ENCODE measurements around the gene ACTA1.
"Not testable (repeated sequence)": the region's sequence is repeated elsewhere in the genome, so short reads cannot be mapped to it uniquely, and the experiment has no call there.

The ACTA1 gene

DNA sequence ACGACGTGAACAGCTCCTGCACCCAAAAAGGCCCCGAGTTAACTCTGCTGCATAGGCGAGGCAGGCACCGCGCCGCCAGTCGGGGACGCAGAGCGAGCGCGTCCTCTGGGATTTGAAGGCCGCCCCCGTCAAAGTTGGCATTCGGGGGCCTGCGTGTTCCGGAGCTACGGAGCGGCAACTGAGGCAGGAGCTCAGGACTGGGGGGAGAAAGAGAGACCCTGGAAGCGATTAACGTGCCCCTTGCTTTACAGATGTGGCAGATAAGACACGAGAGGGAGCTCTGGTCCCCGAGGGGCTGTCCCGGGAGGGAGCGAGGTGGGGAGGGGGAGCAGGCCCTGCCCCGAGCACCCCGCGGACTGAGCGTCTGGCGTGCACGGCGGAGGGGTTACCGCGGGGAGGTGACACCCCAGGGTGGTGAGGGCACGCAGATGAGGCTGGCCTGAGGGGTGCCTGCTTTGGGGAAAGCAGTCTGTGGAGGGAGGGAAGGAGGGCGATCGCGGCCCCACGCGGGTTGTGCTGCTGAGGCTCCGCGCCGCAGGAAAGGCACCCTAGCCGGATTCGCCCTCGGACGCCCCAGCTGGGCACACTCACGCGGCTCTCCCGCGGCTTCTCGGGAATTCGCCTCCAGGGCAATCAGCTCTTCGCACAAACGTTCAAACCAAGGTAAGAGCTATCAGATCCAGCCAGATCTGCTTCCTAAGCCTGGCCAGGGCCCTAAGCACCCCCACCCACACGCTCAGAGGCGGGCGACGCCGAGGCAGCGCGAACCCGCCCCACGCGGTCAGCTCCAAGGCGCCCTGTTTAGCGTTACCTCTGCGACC, 26.5 kb downstream of the ACTA1 start:
- no peak for DNase-seq

DNA sequence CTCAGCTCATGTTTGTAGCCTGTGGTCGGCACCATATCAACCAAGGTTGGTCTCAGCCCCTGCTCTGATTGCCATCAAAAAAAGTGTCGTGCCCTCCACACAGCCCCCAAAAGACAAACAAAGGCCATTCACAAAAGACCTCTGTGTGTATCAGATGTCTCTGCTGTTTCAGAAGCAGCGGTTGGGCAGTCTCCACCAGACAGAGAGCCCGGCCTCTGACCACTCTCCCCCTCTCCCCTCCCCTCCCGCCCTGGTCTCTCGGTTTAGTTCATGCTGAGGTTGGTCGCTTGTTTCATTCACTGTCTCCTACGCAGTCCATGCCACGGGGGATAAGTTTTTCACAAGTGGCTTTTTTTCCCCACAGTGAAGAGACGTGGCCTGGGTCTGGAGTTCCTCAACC, 27.1 kb downstream of the ACTA1 start:
- no peak for DNase-seq

DNA sequence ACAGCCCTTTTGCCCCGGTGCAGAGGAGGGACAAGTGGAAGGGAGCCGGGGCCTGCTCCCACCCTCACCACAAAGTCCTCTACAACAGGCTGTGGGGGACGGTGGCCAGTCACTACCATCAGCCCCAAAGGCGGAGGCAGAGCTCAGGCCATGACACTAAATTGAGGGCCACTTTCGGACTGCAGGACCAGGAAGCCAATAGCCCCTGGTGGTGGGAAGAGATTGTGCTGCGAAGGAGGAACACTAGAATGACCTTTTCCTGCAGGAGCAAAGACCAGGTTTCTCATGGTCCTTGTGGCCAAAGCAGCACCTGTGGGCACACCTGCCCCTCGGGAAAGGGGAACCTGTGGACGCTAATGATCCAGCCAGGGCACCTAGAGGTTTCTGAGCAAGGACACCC, 30.3 kb downstream of the ACTA1 start:
- no peak for DNase-seq

DNA sequence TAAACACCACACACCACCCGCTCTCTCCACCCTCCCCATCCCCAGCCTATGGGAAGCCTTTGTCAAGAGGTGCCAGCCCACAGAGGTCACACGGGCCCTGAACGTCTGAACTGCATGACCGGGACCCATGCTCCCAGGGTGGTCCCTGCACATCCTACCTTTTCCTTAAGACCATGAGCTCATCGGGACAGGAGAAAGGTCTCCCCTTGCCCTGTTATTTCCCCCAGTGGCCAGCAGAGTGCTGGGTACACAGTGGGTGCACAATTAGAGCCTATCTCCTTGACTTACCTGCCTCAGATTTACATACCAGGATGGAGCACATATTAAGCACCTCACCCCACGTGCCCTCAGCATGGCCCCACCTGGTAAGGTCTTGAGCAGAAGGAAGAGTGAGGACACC, 30.9 kb downstream of the ACTA1 start:
- no peak for DNase-seq

DNA sequence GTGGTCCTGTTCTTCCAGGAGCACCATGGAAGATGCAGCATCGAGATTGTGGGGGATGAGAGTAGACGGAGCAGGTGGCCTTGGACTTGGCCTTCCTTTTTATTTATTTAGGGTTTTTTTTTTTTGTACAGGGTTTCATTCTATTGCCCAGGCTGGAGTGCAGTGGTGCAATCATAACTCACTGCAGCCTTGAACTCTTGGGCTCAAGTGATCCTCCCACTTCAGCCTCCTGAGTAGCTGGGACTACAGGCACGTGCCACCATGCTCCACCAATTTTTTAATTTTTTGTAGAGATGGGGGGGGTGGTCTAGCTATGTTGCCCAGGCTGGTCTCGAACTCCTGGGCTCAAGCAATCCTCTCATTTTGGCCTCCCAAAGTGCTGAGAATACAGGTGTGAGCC, 31.6 kb downstream of the ACTA1 start:
- not testable (repeated sequence) for DNase-seq

DNA sequence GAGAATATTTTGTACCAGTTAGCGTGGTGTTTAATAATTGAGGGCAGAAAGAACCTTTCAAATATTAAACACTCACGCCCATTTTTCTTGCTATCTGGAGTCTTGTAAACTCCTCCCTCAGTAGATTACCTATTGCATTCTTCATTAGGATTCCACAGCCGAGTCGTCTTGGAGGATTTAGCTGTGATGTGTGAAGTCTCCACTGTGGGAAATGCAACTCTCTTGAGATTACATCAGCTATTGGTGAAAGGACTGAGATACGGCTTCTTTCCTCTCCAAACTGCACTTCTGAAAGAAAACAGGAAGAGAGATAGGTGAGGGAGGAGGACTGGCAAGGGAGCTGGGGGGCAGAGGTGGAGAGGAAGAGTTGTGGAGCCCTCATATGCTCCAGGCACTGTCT, 36.1 kb downstream of the ACTA1 start:
- no peak for DNase-seq

DNA sequence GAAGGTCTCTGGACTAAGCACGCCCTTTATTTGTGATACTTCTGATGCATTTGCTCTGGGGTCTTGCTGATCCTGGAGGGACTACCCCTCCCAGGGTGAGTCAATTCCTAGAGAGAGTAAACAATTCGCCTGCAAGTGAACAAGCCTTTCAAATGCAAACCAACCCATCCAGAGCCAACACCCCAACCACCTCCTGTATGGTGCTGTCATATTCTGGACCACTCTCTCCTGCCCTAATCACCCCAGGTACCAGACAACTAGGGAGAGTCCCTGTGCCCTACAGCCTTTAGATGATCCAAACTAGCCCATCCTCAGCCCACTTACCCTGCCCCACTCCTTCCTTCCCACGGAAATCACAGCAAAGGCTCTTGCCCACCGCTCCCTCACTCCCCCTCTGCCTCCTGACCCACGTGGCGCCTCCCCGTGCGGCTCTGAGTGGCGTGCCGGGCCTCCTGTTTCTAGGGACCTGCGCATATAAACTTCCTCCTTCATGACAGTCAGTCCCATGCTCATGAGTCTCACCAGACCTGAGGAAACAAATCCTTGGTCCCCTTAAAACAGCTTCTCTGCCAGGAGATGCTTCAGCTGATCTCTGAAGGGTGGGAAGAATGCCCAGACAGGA, 37.2 kb downstream of the ACTA1 start:
- no peak for DNase-seq

DNA sequence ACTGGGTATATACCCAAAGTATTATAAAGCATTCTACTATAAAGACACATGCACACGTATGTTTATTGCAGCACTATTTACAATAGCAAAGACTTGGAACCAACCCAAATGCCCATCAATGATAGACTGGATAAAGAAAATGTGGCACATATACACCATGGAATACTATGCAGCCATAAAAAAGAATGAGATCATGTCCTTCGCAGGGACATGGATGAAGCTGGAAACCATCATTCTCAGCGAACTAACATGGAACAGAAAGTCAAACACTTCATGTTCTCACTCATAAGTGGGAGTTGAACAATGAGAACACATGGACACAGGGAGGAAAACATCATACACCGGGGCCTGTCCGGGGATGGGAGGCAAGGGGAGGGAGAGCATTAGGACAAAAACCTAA, 39.4 kb downstream of the ACTA1 start:
- DNase-seq = not testable (repeated sequence)

DNA sequence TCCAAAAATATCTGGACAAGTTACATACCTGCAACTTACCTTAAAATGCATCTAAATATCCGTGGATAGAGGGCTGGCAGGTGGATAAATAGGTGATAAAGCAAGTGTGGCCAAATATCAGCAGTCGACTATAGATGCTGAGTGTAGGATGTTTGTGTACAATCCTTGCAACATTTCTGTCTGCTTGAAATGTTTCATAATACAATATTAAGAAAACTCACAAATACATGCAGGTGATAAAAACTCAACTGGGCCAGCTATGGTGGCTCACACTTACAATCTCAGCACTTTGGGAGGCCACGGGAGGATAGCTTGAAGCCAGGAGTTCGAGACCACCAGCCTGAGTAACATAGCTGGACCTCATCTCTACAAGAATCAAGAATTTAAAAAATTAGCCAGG, 41.0 kb downstream of the ACTA1 start:
- DNase-seq = no peak

DNA sequence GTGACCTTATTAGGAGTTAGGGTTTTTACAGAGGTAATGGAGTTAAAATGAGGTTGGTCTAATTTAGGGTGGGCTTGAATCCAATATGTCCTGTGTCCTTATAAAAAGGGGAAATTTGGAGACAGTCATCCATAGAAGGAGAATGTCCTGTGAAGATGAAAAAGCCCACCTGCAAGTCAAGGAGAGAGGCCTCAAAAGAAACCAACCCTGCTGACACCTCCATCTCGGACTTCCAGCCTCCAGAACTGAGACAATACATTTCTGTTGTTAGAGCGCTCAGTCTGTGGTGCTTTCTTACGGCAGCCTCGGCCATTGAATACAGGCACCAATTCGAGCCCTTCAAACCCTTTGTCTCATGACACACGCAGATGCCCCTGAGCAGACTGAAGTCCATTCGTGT, 43.8 kb downstream of the ACTA1 start:
- no peak for DNase-seq

DNA sequence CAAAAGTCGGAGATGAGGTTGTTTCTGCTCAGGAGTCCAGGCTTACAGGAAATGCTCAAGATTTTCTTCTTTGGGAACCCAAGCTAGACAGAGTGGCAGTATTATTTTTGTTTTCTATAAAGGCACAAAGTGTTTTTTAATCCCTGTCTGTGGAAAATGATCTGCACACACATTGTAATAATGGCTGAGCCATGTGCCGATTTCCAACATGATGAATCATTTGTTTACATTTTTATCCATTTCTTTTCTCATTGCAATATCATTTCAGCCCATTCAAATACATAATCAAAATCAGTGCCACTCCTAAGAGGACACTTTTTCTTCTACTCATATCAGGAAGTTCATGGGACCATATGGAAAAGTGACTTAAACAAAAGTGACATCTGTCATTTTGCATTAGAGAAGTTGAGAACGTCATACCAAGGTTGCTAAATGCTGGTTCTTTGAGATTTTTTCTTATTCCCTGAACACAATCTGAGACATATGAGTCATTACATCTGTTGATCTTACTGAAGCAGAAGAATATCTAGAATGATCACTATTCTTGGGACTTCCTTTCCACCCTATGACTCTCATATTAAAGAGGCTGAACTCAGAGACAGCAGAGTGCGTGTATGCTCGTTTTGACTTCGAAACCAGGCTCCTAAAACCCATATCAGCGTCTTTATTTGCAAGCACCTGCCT, 44.9 kb downstream of the ACTA1 start:
- no peak for DNase-seq

DNA sequence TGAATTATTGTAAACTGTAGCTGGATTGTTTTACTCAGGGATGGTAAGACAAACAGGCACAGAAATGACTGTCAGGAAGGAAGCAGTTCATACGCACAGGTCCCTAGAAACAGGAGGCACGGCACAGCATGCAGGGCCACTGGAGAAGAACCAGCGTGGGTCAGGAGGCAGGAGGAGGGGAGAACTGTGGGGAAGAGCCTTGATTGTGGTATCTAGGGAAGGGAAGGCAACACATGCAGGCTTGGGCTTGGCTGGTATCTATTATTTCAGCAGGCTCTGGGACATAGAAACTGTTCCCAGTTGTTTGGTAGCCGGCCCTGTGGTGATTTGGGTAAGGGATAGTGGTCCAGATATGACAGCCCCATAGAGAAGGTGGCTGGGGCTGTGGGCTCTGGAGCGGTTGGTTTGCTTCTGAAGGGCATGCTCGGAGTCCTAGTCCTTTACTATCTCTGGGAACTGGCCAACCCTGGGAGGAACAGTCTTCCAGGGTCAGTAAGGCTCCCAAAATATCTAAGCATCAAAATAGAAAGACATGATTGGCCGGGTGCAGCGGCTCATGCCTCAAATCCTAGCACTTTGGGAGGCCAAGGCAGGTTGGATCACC, 47.9 kb downstream of the ACTA1 start:
- no peak for DNase-seq

DNA sequence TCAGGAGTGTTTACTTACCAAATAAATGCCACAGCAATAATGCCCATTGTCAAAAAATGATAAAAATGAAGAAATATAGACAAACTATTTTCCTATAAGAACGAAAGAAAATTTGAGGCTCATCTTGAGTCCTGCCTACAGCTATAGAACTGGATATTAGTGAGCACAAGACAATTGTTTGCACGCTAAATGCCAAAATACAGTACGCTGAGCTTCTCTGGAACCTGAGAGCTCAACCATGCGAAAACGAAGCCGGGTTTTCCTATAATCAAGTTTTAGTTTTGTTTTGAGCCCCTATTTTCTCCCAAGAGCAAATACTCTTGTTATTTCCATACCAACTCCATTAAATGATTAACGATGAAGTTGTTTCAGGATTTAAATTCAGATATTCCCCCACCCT, 49.1 kb downstream of the ACTA1 start:
- no peak for DNase-seq

DNA sequence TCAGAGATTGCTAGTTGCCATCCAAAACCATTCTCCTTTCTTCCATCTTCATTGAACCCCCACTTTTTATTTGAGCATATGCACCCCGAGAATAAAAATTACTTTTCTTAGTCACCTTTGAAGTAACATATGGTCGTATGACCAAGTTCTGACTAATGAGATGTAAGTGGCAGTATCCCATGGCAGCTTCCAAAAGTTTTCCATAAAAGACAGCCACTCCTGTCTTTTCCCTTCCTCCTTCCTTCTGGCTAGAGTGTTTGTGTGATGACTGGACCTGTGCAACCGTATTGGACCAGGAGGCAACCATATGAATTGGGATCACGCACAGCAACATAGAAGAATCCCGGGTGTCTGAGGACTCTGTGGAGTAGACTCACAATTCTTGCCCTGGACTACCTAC, 49.9 kb downstream of the ACTA1 start:
- DNase-seq = no peak

DNA sequence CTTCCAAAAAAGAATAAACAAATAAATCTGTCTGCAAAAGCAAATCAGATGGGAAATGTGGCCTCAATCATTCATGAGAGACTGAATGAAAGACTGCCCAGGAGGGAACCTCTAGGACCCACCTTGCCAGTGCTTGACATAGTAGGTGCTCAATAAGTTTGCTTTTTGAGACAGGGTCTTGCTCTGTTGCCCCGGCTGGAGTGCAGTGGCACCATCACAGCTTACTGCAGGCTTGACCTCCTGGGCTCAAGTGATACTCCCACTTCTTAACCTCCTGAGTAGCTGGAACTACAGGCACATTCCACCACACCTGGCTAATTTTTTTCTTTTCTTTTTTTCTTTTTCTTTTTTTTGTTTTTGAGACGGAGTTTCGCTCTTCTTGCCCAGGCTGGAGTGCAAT, 50.7 kb downstream of the ACTA1 start:
- DNase-seq = no peak

Data from NCI-H774 (cell line).